Stimulated activated naive B cell treated with anti-CD40 and anti-IgM and Interleukin-4, amounts not matched to agents 10 μg/mL and 1 μg/mL and 100 μg/mL, for 72 hours (primary cell): Measurements from ENCODE around the gene C1QA.
A peak's percentile ranks its signal among the peaks of the same experiment; 100 is the strongest.

Experiments used
- ATAC-seq, 2 donors: fragments of 150-1000 bp; cut with Tn5 transposase; replicated peaks; 2 replicates each; pipeline ENCODE4 v1.10.0; 2021; ENCODE audit warnings: moderate library complexity in 1 of 2
- DNase-seq: peaks from one replicate; pipeline ENCODE4 v3.0.0; 2021
- H3K27ac Mint-ChIP-seq: one replicate; pipeline ENCODE4 v1.8.0; 2022; ENCODE audit warnings: mild to moderate bottlenecking, mixed read lengths
- H3K27me3 Mint-ChIP-seq, 2 donors: one replicate each; pipeline ENCODE4 v1.8.0; 2022; ENCODE audit warnings: mixed read lengths in 2 of 2
- H3K36me3 Mint-ChIP-seq, 2 donors: one replicate each; pipeline ENCODE4 v1.8.0; 2022; ENCODE audit warnings: mixed read lengths in 2 of 2, mild to moderate bottlenecking in 1 of 2
- H3K4me1 Mint-ChIP-seq, 2 donors: one replicate each; pipeline ENCODE4 v1.8.0; 2022; ENCODE audit warnings: mixed read lengths in 2 of 2, mild to moderate bottlenecking in 1 of 2
- H3K4me3 Mint-ChIP-seq, 2 donors: one replicate each; pipeline ENCODE4 v1.8.0; 2022; ENCODE audit warnings: mild to moderate bottlenecking in 2 of 2, mixed read lengths in 2 of 2, moderate library complexity in 1 of 2
- H3K9me3 Mint-ChIP-seq, 2 donors: one replicate each; pipeline ENCODE4 v1.8.0; 2022; ENCODE audit warnings: mixed read lengths in 2 of 2, mild to moderate bottlenecking in 1 of 2

The C1QA gene

GRCh38 chr1:22601610-22602009 lies 34.8 kb upstream of the C1QA start:
- DNase-seq = no peak
- Mint-ChIP-seq H3K4me1 (no peaks in the 10 kb centered on the region), H3K27me3 (peaks cover 27 to 41% of the 10 kb centered on the region in 2 donors), H3K4me3 (no peak overlapping the region), H3K27ac (no peak overlapping the region), H3K36me3 (no peaks in the 10 kb centered on the region), H3K9me3 (no peaks in the 10 kb centered on the region)
- no peak for ATAC-seq

- no peaks in the 10 kb centered on the region for H3K9me3 Mint-ChIP-seq
- ATAC-seq = no peak
- H3K4me3 Mint-ChIP-seq = no peak overlapping the region
- peaks cover 28 to 41% of the 10 kb centered on the region in 2 donors for H3K27me3 Mint-ChIP-seq
- H3K36me3 Mint-ChIP-seq = no peaks in the 10 kb centered on the region
- DNase-seq = no peak
- no peak overlapping the region for H3K27ac Mint-ChIP-seq
- no peaks in the 10 kb centered on the region for H3K4me1 Mint-ChIP-seq
Observed at GRCh38 chr1:22602060-22602740, 34.2 kb upstream of the C1QA start.

- Mint-ChIP-seq H3K27ac (no peak overlapping the region), H3K4me1 (no peaks in the 10 kb centered on the region), H3K27me3 (peaks cover 60 to 62% of the 10 kb centered on the region in 2 donors), H3K36me3 (no peaks in the 10 kb centered on the region), H3K9me3 (no peaks in the 10 kb centered on the region), H3K4me3 (no peak overlapping the region)
- DNase-seq (no peak), ATAC-seq (peak in 1 of 2 donors; percentile 54)
Observed at GRCh38 chr1:22606161-22606560, 30.3 kb upstream of the C1QA start.

- Mint-ChIP-seq H3K4me1 (no peaks in the 10 kb centered on the region), H3K36me3 (no peaks in the 10 kb centered on the region), H3K27me3 (peaks cover 64 to 70% of the 10 kb centered on the region in 2 donors), H3K27ac (no peak overlapping the region), H3K9me3 (no peaks in the 10 kb centered on the region), H3K4me3 (no peak overlapping the region)
- ATAC-seq (no peak), DNase-seq (no peak)
Observed at GRCh38 chr1:22607154-22607553, 29.3 kb upstream of the C1QA start.

- Mint-ChIP-seq H3K27ac (no peak overlapping the region), H3K9me3 (no peaks in the 10 kb centered on the region), H3K4me1 (no peaks in the 10 kb centered on the region)
Observed at GRCh38 chr1:22608361-22608760, 28.1 kb upstream of the C1QA start.

GRCh38 chr1:22609291-22609690 lies 27.1 kb upstream of the C1QA start:
- no peak for ATAC-seq

More at GRCh38 chr1:22608361-22608760, 28.1 kb upstream of the C1QA start:
- H3K4me3 Mint-ChIP-seq = no peak overlapping the region
- peaks cover 61 to 67% of the 10 kb centered on the region in 2 donors for H3K27me3 Mint-ChIP-seq
- DNase-seq (no peak), ATAC-seq (no peak)
- H3K36me3 Mint-ChIP-seq = no peaks in the 10 kb centered on the region

GRCh38 chr1:22611530-22611947 lies 24.9 kb upstream of the C1QA start:
- Mint-ChIP-seq H3K9me3 (no peaks in the 10 kb centered on the region), H3K36me3 (no peaks in the 10 kb centered on the region), H3K4me3 (no peak overlapping the region), H3K4me1 (no peaks in the 10 kb centered on the region), H3K27me3 (peaks cover 66 to 68% of the 10 kb centered on the region in 2 donors), H3K27ac (no peak overlapping the region)
- DNase-seq (no peak), ATAC-seq (no peak)

More at GRCh38 chr1:22609291-22609690, 27.1 kb upstream of the C1QA start:
- Mint-ChIP-seq H3K4me3 (no peak overlapping the region), H3K9me3 (no peaks in the 10 kb centered on the region), H3K27ac (no peak overlapping the region), H3K27me3 (peaks cover 58 to 64% of the 10 kb centered on the region in 2 donors), H3K36me3 (no peaks in the 10 kb centered on the region), H3K4me1 (no peaks in the 10 kb centered on the region)
- no peak for DNase-seq

GRCh38 chr1:22612671-22613571 lies 23.5 kb upstream of the C1QA start:
- no peaks in the 10 kb centered on the region for H3K36me3 Mint-ChIP-seq
- no peak for DNase-seq
- peaks cover 72 to 74% of the 10 kb centered on the region in 2 donors for H3K27me3 Mint-ChIP-seq
- H3K27ac Mint-ChIP-seq = peak overlapping the region; percentile 37
- H3K4me3 Mint-ChIP-seq = no peak overlapping the region
- H3K9me3 Mint-ChIP-seq = no peaks in the 10 kb centered on the region
- no peak for ATAC-seq
- H3K4me1 Mint-ChIP-seq = no peaks in the 10 kb centered on the region

- no peaks in the 10 kb centered on the region for H3K9me3 Mint-ChIP-seq
- no peak for ATAC-seq
- H3K4me3 Mint-ChIP-seq = no peak overlapping the region
- DNase-seq = no peak
- peaks cover 70 to 73% of the 10 kb centered on the region in 2 donors for H3K27me3 Mint-ChIP-seq
- no peak overlapping the region for H3K27ac Mint-ChIP-seq
- H3K4me1 Mint-ChIP-seq = no peaks in the 10 kb centered on the region
- no peaks in the 10 kb centered on the region for H3K36me3 Mint-ChIP-seq
Observed at GRCh38 chr1:22613572-22613918, 22.9 kb upstream of the C1QA start.

GRCh38 chr1:22613951-22614350 lies 22.5 kb upstream of the C1QA start:
- no peaks in the 10 kb centered on the region for H3K36me3 Mint-ChIP-seq
- peaks cover 69 to 73% of the 10 kb centered on the region in 2 donors for H3K27me3 Mint-ChIP-seq
- ATAC-seq = no peak

GRCh38 chr1:22615886-22616285 lies 20.5 kb upstream of the C1QA start:
- H3K9me3 Mint-ChIP-seq = no peaks in the 10 kb centered on the region
- DNase-seq = no peak
- peaks cover 64 to 69% of the 10 kb centered on the region in 2 donors for H3K27me3 Mint-ChIP-seq
- ATAC-seq = no peak
- H3K4me3 Mint-ChIP-seq = no peak overlapping the region
- no peaks in the 10 kb centered on the region for H3K4me1 Mint-ChIP-seq
- H3K27ac Mint-ChIP-seq = no peak overlapping the region
- no peaks in the 10 kb centered on the region for H3K36me3 Mint-ChIP-seq

More at GRCh38 chr1:22613951-22614350, 22.5 kb upstream of the C1QA start:
- no peak overlapping the region for H3K4me3 Mint-ChIP-seq
- no peaks in the 10 kb centered on the region for H3K4me1 Mint-ChIP-seq
- DNase-seq = no peak
- no peak overlapping the region for H3K27ac Mint-ChIP-seq
- no peaks in the 10 kb centered on the region for H3K9me3 Mint-ChIP-seq

- Mint-ChIP-seq H3K36me3 (no peaks in the 10 kb centered on the region), H3K27me3 (peaks cover 60 to 62% of the 10 kb centered on the region in 2 donors), H3K9me3 (no peaks in the 10 kb centered on the region), H3K4me1 (no peaks in the 10 kb centered on the region), H3K4me3 (no peak overlapping the region), H3K27ac (no peak overlapping the region)
- no peak for DNase-seq
- ATAC-seq = no peak
Observed at GRCh38 chr1:22616571-22616970, 19.9 kb upstream of the C1QA start.

GRCh38 chr1:22618056-22618455 lies 18.4 kb upstream of the C1QA start:
- no peaks in the 10 kb centered on the region for H3K36me3 Mint-ChIP-seq

GRCh38 chr1:22619252-22619651 lies 17.2 kb upstream of the C1QA start:
- H3K36me3 Mint-ChIP-seq = no peaks in the 10 kb centered on the region
- no peaks in the 10 kb centered on the region for H3K4me1 Mint-ChIP-seq
- ATAC-seq (no peak), DNase-seq (no peak)
- H3K4me3 Mint-ChIP-seq = no peak overlapping the region
- no peak overlapping the region for H3K27ac Mint-ChIP-seq
- H3K27me3 Mint-ChIP-seq = peaks cover 51 to 60% of the 10 kb centered on the region in 2 donors
- no peaks in the 10 kb centered on the region for H3K9me3 Mint-ChIP-seq

More at GRCh38 chr1:22618056-22618455, 18.4 kb upstream of the C1QA start:
- Mint-ChIP-seq H3K4me3 (no peak overlapping the region), H3K27me3 (peaks cover 53 to 58% of the 10 kb centered on the region in 2 donors), H3K27ac (no peak overlapping the region), H3K9me3 (no peaks in the 10 kb centered on the region), H3K4me1 (no peaks in the 10 kb centered on the region)
- DNase-seq (no peak), ATAC-seq (no peak)

GRCh38 chr1:22619798-22620197 lies 16.6 kb upstream of the C1QA start:
- Mint-ChIP-seq H3K9me3 (no peaks in the 10 kb centered on the region), H3K36me3 (no peaks in the 10 kb centered on the region), H3K4me1 (no peaks in the 10 kb centered on the region), H3K27ac (no peak overlapping the region), H3K4me3 (no peak overlapping the region), H3K27me3 (peaks cover 52 to 60% of the 10 kb centered on the region in 2 donors)
- no peak for DNase-seq
- ATAC-seq = no peak
